IPS-NIHi11 (cell line): ENCODE measurements around the gene CAMTA1.
A peak's percentile ranks its signal among the peaks of the same experiment; 100 is the strongest.

Experiments
- DNase-seq: peaks from one replicate; pipeline ENCODE4 v3.0.0; 2012; ENCODE audit warnings: mixed read lengths, low spot score

Gene CAMTA1

GRCh38 chr1:6928106-6928885, 143.0 kb downstream of the CAMTA1 start:
- no peak for DNase-seq

- no peak for DNase-seq
These were observed 145.6 kb downstream of the CAMTA1 start for GRCh38 chr1:6930732-6931300.

GRCh38 chr1:6935361-6935883, 150.2 kb downstream of the CAMTA1 start:
- no peak for DNase-seq

GRCh38 chr1:6935911-6936690, 150.8 kb downstream of the CAMTA1 start:
- no peak for DNase-seq

- DNase-seq = no peak
These were observed 151.8 kb downstream of the CAMTA1 start for GRCh38 chr1:6937048-6937447.

- no peak for DNase-seq
These were observed 154.1 kb downstream of the CAMTA1 start for GRCh38 chr1:6939363-6939762.

- DNase-seq = no peak
These were observed 156.5 kb downstream of the CAMTA1 start for GRCh38 chr1:6941786-6942185.

GRCh38 chr1:6942990-6943389, 157.7 kb downstream of the CAMTA1 start:
- no peak for DNase-seq

GRCh38 chr1:6944434-6944833, 159.2 kb downstream of the CAMTA1 start:
- DNase-seq = no peak

- no peak for DNase-seq
These were observed 162.7 kb downstream of the CAMTA1 start for GRCh38 chr1:6947952-6948351.

- no peak for DNase-seq
These were observed 163.2 kb downstream of the CAMTA1 start for GRCh38 chr1:6948416-6948815.

- no peak for DNase-seq
These were observed 163.6 kb downstream of the CAMTA1 start for GRCh38 chr1:6948861-6949260.

- DNase-seq = no peak
These were observed 164.9 kb downstream of the CAMTA1 start for GRCh38 chr1:6950001-6950765.

- DNase-seq = no peak
These were observed 166.3 kb downstream of the CAMTA1 start for GRCh38 chr1:6951536-6951935.

GRCh38 chr1:6953216-6953615, 168.0 kb downstream of the CAMTA1 start:
- no peak for DNase-seq

GRCh38 chr1:6953907-6954364, 168.7 kb downstream of the CAMTA1 start:
- DNase-seq = no peak

GRCh38 chr1:6954591-6954990, 169.3 kb downstream of the CAMTA1 start:
- no peak for DNase-seq

GRCh38 chr1:6955357-6956094, 170.3 kb downstream of the CAMTA1 start:
- no peak for DNase-seq

GRCh38 chr1:6956488-6957159, 171.4 kb downstream of the CAMTA1 start:
- peak; percentile 55 for DNase-seq

GRCh38 chr1:6957341-6957740, 172.1 kb downstream of the CAMTA1 start:
- DNase-seq = no peak
